Pancreas (tissue), 10 donors: ENCODE measurements around the gene HSF4. TPM values are rescaled to one million over a fixed set of nuclear protein-coding genes. Genes with fewer than 3 reads are reported as not detected.

ENCODE experiments used
- ATAC-seq, 4 donors: fragments of 200-7000 bp; cut with Tn5 transposase; one replicate each; pipeline versions ENCODE4 v1.8.0 to v1.9.1; 2020; ENCODE audit warnings: mild to moderate bottlenecking in 4 of 4, moderate library complexity in 4 of 4
- DNase-seq, 6 donors: peaks; one replicate each; pipeline ENCODE4 v3.0.0-alpha.2; 2020
- FAIRE-seq: peaks from 2 replicates; lab custom pipeline; 2012; peaks lifted over from hg19 to GRCh38; lab: Jason Lieb, UNC
- H3K27ac ChIP-seq, 4 donors: fragments of 200-600 bp; sonication (generic); 1 replicate in 3 of 4; 2 replicates in 1 of 4; pipeline versions ENCODE4 v1.5.0 to v1.8.0; 2020
- H3K27me3 ChIP-seq, 4 donors: fragments of 200-600 bp; one replicate each; pipeline ENCODE4 v1.8.0; 2021
- H3K36me3 ChIP-seq, 3 donors: fragments of 200-600 bp; sonication (generic) in 1 of 3; one replicate each; pipeline versions ENCODE4 v1.5.0 to v1.8.0; 2020 to 2021
- H3K4me1 ChIP-seq, 3 donors: fragments of 200-600 bp; one replicate each; pipeline ENCODE4 v1.8.0; 2021
- H3K4me3 ChIP-seq, 4 donors: fragments of 200-600 bp; sonication (generic) in 2 of 4; one replicate each; pipeline versions ENCODE4 v1.5.0 to v1.8.0; 2020 to 2021
- H3K9me3 ChIP-seq, 4 donors: fragments of 200-600 bp; one replicate each; pipeline ENCODE4 v1.8.0; 2021
- CTCF ChIP-seq, 4 donors: fragments of 200-600 bp; sonication (generic) in 3 of 4; IDR thresholded peaks; one replicate each; pipeline versions ENCODE4 v1.5.0 to v1.8.0; 2021; ENCODE audit warnings: antibody characterized with exemption in 4 of 4
- WGBS, 2 donors: extraction: QIAGEN DNeasy Blood & Tissue Kit; methylation state at CpG; one replicate each; pipeline ENCODE4 v1.1.7; 2013; 5-methylcytosine and 5-hydroxymethylcytosine counted together
- intact Hi-C, 3 donors: fragments of 100-400 bp; cut with DNase I; formaldehyde crosslinking; loops; one replicate each; pipeline versions ENCODE4 v1.11.1 to v1.14.2; 2022
- polyA plus RNA-seq, 2 donors: library from polyadenylated mRNA; stranded (reverse); fragments of 200-250 nt; gene quantifications; one replicate each; pipeline ENCODE4 v1.2.3, GENCODE V29; 2013
- total RNA-seq, 6 donors: library from RNA; stranded (reverse); fragmentation: NEBNext Ultra II Directional in 4 of 6; extraction: Animal tissue kit (Norgen Biotek cat#: 25700) in 4 of 6; gene quantifications; one replicate each; pipeline versions ENCODE4 v1.2.1 to v1.2.4, GENCODE V29; 2021 to 2023
- donor health status: healthy with polysubstance abuse.
- donor health status: DM: no; HTN: no; CAD: no; lungs with moderate emphysema.
- donor health status: DM: no; HTN: no; CAD: no.
- donor health status: control.
- donor health status: control.
- donor health status: Bipolar disorder and iron deficiency.
- donor health status: DM: yes; HTN: yes; CAD: no.
- donor health status: DM: no; HTN: no; CAD: no.
- donor health status: DM: no; HTN: no; CAD: no.
- donor health status: DM: yes; HTN: yes; CAD: no.

Gene HSF4
- total and polyA plus RNA-seq, 8 donors: 34.9 to 330 (median 61.6) TPM

GRCh38 chr16:67129422-67129821 is 35.1 kb upstream of the HSF4 start:
- 94 to 95% methylated on average over 3 of the region's 3 CpGs for WGBS, 2 donors
- H3K36me3 ChIP-seq: peaks cover 0 to 7% (median 0%) of the 10 kb centered on the region in 3 donors
- DNase-seq (no peak), FAIRE-seq (no peak), ATAC-seq (no peak)
- H3K4me3 ChIP-seq: no peak overlapping the region
- H3K27me3 ChIP-seq: no peaks in the 10 kb centered on the region
- no peaks in the 10 kb centered on the region for H3K4me1 ChIP-seq
- intact Hi-C loops: no loop called here
- no peak overlapping the region for H3K27ac ChIP-seq
- TF ChIP-seq CTCF (IDR thresholded peaks at IDR 0.05): no peak
- no peaks in the 10 kb centered on the region for H3K9me3 ChIP-seq

GRCh38 chr16:67137605-67138004 is 26.9 kb upstream of the HSF4 start:
- H3K9me3 ChIP-seq: no peaks in the 10 kb centered on the region
- H3K4me3 ChIP-seq: no peak overlapping the region
- TF ChIP-seq CTCF (IDR thresholded peaks at IDR 0.05): no peak
- intact Hi-C loops: no loop called here
- H3K27ac ChIP-seq: no peak overlapping the region
- FAIRE-seq (no peak), ATAC-seq (no peak), DNase-seq (no peak)
- H3K4me1 ChIP-seq: no peaks in the 10 kb centered on the region
- 61 to 65% methylated on average over 3 of the region's 3 CpGs for WGBS, 2 donors
- H3K36me3 ChIP-seq: peaks cover 3 to 51% (median 12%) of the 10 kb centered on the region in 3 donors
- no peaks in the 10 kb centered on the region for H3K27me3 ChIP-seq

- Histone ChIP-seq H3K9me3 (no peaks in the 10 kb centered on the region), H3K4me3 (no peak overlapping the region), H3K27me3 (no peaks in the 10 kb centered on the region), H3K36me3 (peaks cover 2 to 46% (median 18%) of the 10 kb centered on the region in 3 donors), H3K4me1 (no peaks in the 10 kb centered on the region), H3K27ac (no peak overlapping the region)
- 95 to 97% methylated on average over 13 of the region's 13 CpGs for WGBS, 2 donors
- intact Hi-C loops: loop anchor here in 1 of 3 donors (10.0 kb wide), 1 partner anchor 247 kb away; no protein-coding TSS in a partner anchor
- DNase-seq: no peak
- ATAC-seq: no peak
- FAIRE-seq: no peak
- no peak for TF ChIP-seq CTCF (IDR thresholded peaks at IDR 0.05)
Measured at GRCh38 chr16:67141391-67141790, 23.2 kb upstream of the HSF4 start.

- ATAC-seq: no peak
- H3K4me3 ChIP-seq: no peak overlapping the region
- no peak for TF ChIP-seq CTCF (IDR thresholded peaks at IDR 0.05)
- intact Hi-C loops: loop anchor here in 1 of 3 donors (10.0 kb wide), 1 partner anchor 248 kb away; no protein-coding TSS in a partner anchor
- H3K36me3 ChIP-seq: peaks cover 2 to 41% (median 16%) of the 10 kb centered on the region in 3 donors
- H3K4me1 ChIP-seq: no peaks in the 10 kb centered on the region
- no peaks in the 10 kb centered on the region for H3K27me3 ChIP-seq
- no peak overlapping the region for H3K27ac ChIP-seq
- WGBS, 2 donors: 96 to 98% methylated on average over 9 of the region's 9 CpGs
- FAIRE-seq: no peak
- DNase-seq: no peak
- H3K9me3 ChIP-seq: no peaks in the 10 kb centered on the region
Measured at GRCh38 chr16:67142342-67142741, 22.2 kb upstream of the HSF4 start.

GRCh38 chr16:67144943-67145342 is 19.6 kb upstream of the HSF4 start:
- DNase-seq: no peak
- 90 to 100% methylated on average over 2 of the region's 2 CpGs for WGBS, 2 donors
- H3K4me3 ChIP-seq: no peak overlapping the region
- H3K27me3 ChIP-seq: no peaks in the 10 kb centered on the region
- H3K36me3 ChIP-seq: peaks cover 2 to 39% (median 10%) of the 10 kb centered on the region in 3 donors
- no peaks in the 10 kb centered on the region for H3K9me3 ChIP-seq
- no peak for TF ChIP-seq CTCF (IDR thresholded peaks at IDR 0.05)
- H3K4me1 ChIP-seq: no peaks in the 10 kb centered on the region
- no peak overlapping the region for H3K27ac ChIP-seq
- intact Hi-C loops: loop anchor here in 1 of 3 donors (10.0 kb wide), 1 partner anchor 250 kb away; no protein-coding TSS in a partner anchor
- ATAC-seq: no peak
- FAIRE-seq: no peak
